Measurements from ENCODE around the gene ETV2.
"Not testable (repeated sequence)": the region's sequence is repeated elsewhere in the genome, so short reads cannot be mapped to it uniquely, and the experiment has no call there.

Gene ETV2

GRCh38 chr19:35675589-35676140 is 34.1 kb downstream of the ETV2 start:
- ATAC-seq (ENCODE audit: insufficient read depth, low read depth): no peak
- Histone ChIP-seq H3K9ac (ENCODE audit: low read depth, low read length) (no peak overlapping the region), H2AFZ (ENCODE audit: low read depth, low read length) (no peak overlapping the region), H3K27ac (ENCODE audit: low read length) (no peak overlapping the region), H3K4me2 (ENCODE audit: insufficient read depth, low read length) (no peak overlapping the region), H3K9me3 (ENCODE audit: insufficient read depth, low read length, severe bottlenecking) (no peaks in the 10 kb centered on the region), H3K36me3 (ENCODE audit: insufficient read depth, low read length) (no peaks in the 10 kb centered on the region), H4K20me1 (ENCODE audit: insufficient read depth, low read length) (no peaks in the 10 kb centered on the region), H3K79me2 (ENCODE audit: insufficient read depth, low read length) (no peaks in the 10 kb centered on the region), H3K4me3 (ENCODE audit: low read depth in 1 of 2, low read length in 2 of 2) (no peak overlapping the region), H3K27me3 (ENCODE audit: insufficient read depth, low read length, poor library complexity) (no peaks in the 10 kb centered on the region), H3K4me1 (ENCODE audit: insufficient read depth, low read length) (no peaks in the 10 kb centered on the region)
- no peak for TF ChIP-seq CTCF (IDR thresholded peaks at IDR 0.05; ENCODE audit: borderline replicate concordance, extremely low read depth, low read length, poor library complexity, severe bottlenecking)
- TF ChIP-seq EZH2 (IDR thresholded peaks at IDR 0.05; ENCODE audit: borderline replicate concordance, low read depth, low read length, severe bottlenecking): no peak
- DNase-seq: no peak

DNA sequence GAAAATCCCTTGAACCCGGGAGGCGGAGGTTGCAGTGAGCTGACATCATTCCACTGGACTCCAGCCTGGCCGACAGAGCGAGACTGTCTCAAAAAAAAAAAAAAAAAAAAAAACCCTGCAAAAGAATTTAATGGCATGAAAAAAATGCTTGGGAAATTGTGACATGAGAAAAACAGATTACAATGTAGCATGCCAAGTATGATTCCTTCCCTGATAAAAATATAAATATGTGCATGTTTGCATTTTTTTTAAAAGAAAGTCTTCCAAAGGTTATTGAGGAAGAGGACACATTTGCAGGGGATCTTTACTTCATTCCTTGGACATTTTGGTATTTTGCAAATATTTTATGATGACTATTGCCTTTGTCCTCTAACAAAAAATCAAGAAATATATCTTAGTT is 48.3 kb downstream of the ETV2 start:
- no peak for DNase-seq
- H3K36me3 ChIP-seq (ENCODE audit: insufficient read depth, low read length): no peaks in the 10 kb centered on the region
- TF ChIP-seq EZH2 (IDR thresholded peaks at IDR 0.05; ENCODE audit: borderline replicate concordance, low read depth, low read length, severe bottlenecking): no peak
- no peak for TF ChIP-seq CTCF (IDR thresholded peaks at IDR 0.05; ENCODE audit: borderline replicate concordance, extremely low read depth, low read length, poor library complexity, severe bottlenecking)

GRCh38 chr19:35691106-35691505 is 49.6 kb downstream of the ETV2 start:
- DNase-seq; ATAC-seq (ENCODE audit: insufficient read depth, low read depth); H3K4me1 ChIP-seq (ENCODE audit: insufficient read depth, low read length); H3K9me3 ChIP-seq (ENCODE audit: insufficient read depth, low read length, severe bottlenecking); H3K9ac ChIP-seq (ENCODE audit: low read depth, low read length); H2AFZ ChIP-seq (ENCODE audit: low read depth, low read length); H3K27ac ChIP-seq (ENCODE audit: low read length); H3K27me3 ChIP-seq (ENCODE audit: insufficient read depth, low read length, poor library complexity); H3K79me2 ChIP-seq (ENCODE audit: insufficient read depth, low read length); H3K36me3 ChIP-seq (ENCODE audit: insufficient read depth, low read length); H3K4me3 ChIP-seq (ENCODE audit: low read depth in 1 of 2, low read length in 2 of 2); H3K4me2 ChIP-seq (ENCODE audit: insufficient read depth, low read length); H4K20me1 ChIP-seq (ENCODE audit: insufficient read depth, low read length): not testable (repeated sequence)

More for the DNA sequence above, 48.3 kb downstream of the ETV2 start:
- Histone ChIP-seq H3K9ac (ENCODE audit: low read depth, low read length) (no peak overlapping the region), H3K4me2 (ENCODE audit: insufficient read depth, low read length) (no peak overlapping the region), H3K4me1 (ENCODE audit: insufficient read depth, low read length) (peaks cover 8% of the 10 kb centered on the region), H3K27ac (ENCODE audit: low read length) (no peak overlapping the region), H4K20me1 (ENCODE audit: insufficient read depth, low read length) (no peaks in the 10 kb centered on the region), H3K79me2 (ENCODE audit: insufficient read depth, low read length) (no peaks in the 10 kb centered on the region), H3K4me3 (ENCODE audit: low read depth in 1 of 2, low read length in 2 of 2) (no peak overlapping the region), H3K9me3 (ENCODE audit: insufficient read depth, low read length, severe bottlenecking) (no peaks in the 10 kb centered on the region), H3K27me3 (ENCODE audit: insufficient read depth, low read length, poor library complexity) (no peaks in the 10 kb centered on the region), H2AFZ (ENCODE audit: low read depth, low read length) (no peak overlapping the region)
- ATAC-seq (ENCODE audit: insufficient read depth, low read depth): no peak

- DNase-seq (no peak), ATAC-seq (ENCODE audit: insufficient read depth, low read depth) (no peak)
- Histone ChIP-seq H3K4me3 (ENCODE audit: low read depth in 1 of 2, low read length in 2 of 2) (no peak overlapping the region), H3K4me2 (ENCODE audit: insufficient read depth, low read length) (no peak overlapping the region), H3K36me3 (ENCODE audit: insufficient read depth, low read length) (no peaks in the 10 kb centered on the region), H3K9ac (ENCODE audit: low read depth, low read length) (no peak overlapping the region), H4K20me1 (ENCODE audit: insufficient read depth, low read length) (no peaks in the 10 kb centered on the region), H3K79me2 (ENCODE audit: insufficient read depth, low read length) (no peaks in the 10 kb centered on the region), H3K27me3 (ENCODE audit: insufficient read depth, low read length, poor library complexity) (no peaks in the 10 kb centered on the region), H3K27ac (ENCODE audit: low read length) (no peak overlapping the region), H3K4me1 (ENCODE audit: insufficient read depth, low read length) (peaks cover 8% of the 10 kb centered on the region), H2AFZ (ENCODE audit: low read depth, low read length) (no peak overlapping the region), H3K9me3 (ENCODE audit: insufficient read depth, low read length, severe bottlenecking) (no peaks in the 10 kb centered on the region)
- no peak for TF ChIP-seq EZH2 (IDR thresholded peaks at IDR 0.05; ENCODE audit: borderline replicate concordance, low read depth, low read length, severe bottlenecking)
- no peak for TF ChIP-seq CTCF (IDR thresholded peaks at IDR 0.05; ENCODE audit: borderline replicate concordance, extremely low read depth, low read length, poor library complexity, severe bottlenecking)
Observed at GRCh38 chr19:35692010-35692409, 50.5 kb downstream of the ETV2 start.
